PC-9 (cell line): ENCODE results near the gene CD300A.

Experiments used
- CTCF ChIP-seq: fragments of 200-600 bp; sonication (generic); conservative IDR thresholded peaks from 2 replicates; pipeline ENCODE4 v1.6.1; 2017; ENCODE audit warnings: mixed run types, antibody characterized with exemption, mild to moderate bottlenecking, moderate library complexity
- EZH2 ChIP-seq: fragments of 200-600 bp; sonication (generic); IDR thresholded peaks from 2 replicates; pipeline ENCODE4 v1.8.0; 2017; ENCODE audit warnings: antibody characterized with exemption, low read depth

GRCh38 chr17:74458835-74459234, 7.6 kb upstream of the CD300A start:
- TF ChIP-seq CTCF (no peak), EZH2 (no peak)
